HG02840 (cell line): ENCODE measurements around the gene ZCCHC14.

Source experiments
- ATAC-seq: cut with Tn5 transposase; IDR thresholded peaks from one replicate; pipeline ENCODE4 v1.9.1; 2021; ENCODE audit warnings: mild to moderate bottlenecking, moderate library complexity, moderate number of reproducible peaks; ENCODE audit not compliant: unreplicated experiment, low FRiP score

The ZCCHC14 gene

GRCh38 chr16:87437911-87438610, 54.8 kb downstream of the ZCCHC14 start:
- ATAC-seq, result no peak

- no peak for ATAC-seq
These were observed 55.5 kb downstream of the ZCCHC14 start for GRCh38 chr16:87437327-87437726.

GRCh38 chr16:87436225-87437172, 56.3 kb downstream of the ZCCHC14 start:
- no peak for ATAC-seq

GRCh38 chr16:87435372-87436224, 57.2 kb downstream of the ZCCHC14 start:
- no peak for ATAC-seq

- no peak for ATAC-seq
These were observed 58.6 kb downstream of the ZCCHC14 start for GRCh38 chr16:87434146-87434667.

- ATAC-seq, result no peak
These were observed 60.4 kb downstream of the ZCCHC14 start for GRCh38 chr16:87432330-87432915.

- ATAC-seq, result no peak
These were observed 60.9 kb downstream of the ZCCHC14 start for GRCh38 chr16:87431926-87432325.

GRCh38 chr16:87426423-87427215, 66.2 kb downstream of the ZCCHC14 start:
- no peak for ATAC-seq

GRCh38 chr16:87425941-87426340, 66.9 kb downstream of the ZCCHC14 start:
- no peak for ATAC-seq

GRCh38 chr16:87424266-87424665, 68.6 kb downstream of the ZCCHC14 start:
- no peak for ATAC-seq

- no peak for ATAC-seq
These were observed 69.4 kb downstream of the ZCCHC14 start for GRCh38 chr16:87423429-87423828.

GRCh38 chr16:87422106-87422505, 70.7 kb downstream of the ZCCHC14 start:
- no peak for ATAC-seq

- ATAC-seq, result no peak
These were observed 71.6 kb downstream of the ZCCHC14 start for GRCh38 chr16:87421003-87421912.

GRCh38 chr16:87420026-87421002, 72.5 kb downstream of the ZCCHC14 start:
- ATAC-seq, result no peak

GRCh38 chr16:87418644-87419043, 74.2 kb downstream of the ZCCHC14 start:
- no peak for ATAC-seq

GRCh38 chr16:87418216-87418615, 74.6 kb downstream of the ZCCHC14 start:
- ATAC-seq, result no peak

GRCh38 chr16:87417528-87417910, 75.3 kb downstream of the ZCCHC14 start:
- no peak for ATAC-seq
